GM20000 (cell line): ENCODE data around the gene TMEM183A.

ENCODE experiments used
- DNase-seq: peaks from one replicate; pipeline ENCODE4 v3.0.0; 2012; ENCODE audit warnings: low spot score
- TF ChIP-seq, protein P1 (sequence below): IDR thresholded peaks from 2 replicates; pipeline ENCODE4 v1.5.1; 2012; ENCODE audit warnings: mild to moderate bottlenecking, control low read depth; ENCODE audit errors: extremely low read depth, missing control alignments

Gene TMEM183A

DNA sequence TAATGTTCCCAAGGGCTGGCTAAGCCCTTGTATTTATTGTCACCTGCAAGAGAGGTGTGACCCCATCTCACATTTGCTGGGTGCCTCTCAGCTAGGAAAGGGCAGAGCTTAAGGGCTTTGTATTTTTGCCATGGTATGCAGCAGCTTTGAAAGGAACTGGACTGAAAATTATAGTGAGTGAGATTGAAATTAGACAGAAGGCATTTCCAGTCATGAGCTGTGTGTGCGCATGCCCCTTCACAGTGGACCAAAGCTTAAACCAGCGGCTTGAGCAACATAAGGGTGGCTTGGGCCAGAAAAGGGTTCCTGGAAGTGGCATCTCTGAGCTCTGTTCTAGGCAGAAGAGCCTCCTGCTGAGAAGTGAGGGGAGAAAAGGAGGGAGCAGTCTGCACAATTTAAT, 58.8 kb downstream of the TMEM183A start:
- DNase-seq, result no peak
- TF ChIP-seq, protein P1, sequence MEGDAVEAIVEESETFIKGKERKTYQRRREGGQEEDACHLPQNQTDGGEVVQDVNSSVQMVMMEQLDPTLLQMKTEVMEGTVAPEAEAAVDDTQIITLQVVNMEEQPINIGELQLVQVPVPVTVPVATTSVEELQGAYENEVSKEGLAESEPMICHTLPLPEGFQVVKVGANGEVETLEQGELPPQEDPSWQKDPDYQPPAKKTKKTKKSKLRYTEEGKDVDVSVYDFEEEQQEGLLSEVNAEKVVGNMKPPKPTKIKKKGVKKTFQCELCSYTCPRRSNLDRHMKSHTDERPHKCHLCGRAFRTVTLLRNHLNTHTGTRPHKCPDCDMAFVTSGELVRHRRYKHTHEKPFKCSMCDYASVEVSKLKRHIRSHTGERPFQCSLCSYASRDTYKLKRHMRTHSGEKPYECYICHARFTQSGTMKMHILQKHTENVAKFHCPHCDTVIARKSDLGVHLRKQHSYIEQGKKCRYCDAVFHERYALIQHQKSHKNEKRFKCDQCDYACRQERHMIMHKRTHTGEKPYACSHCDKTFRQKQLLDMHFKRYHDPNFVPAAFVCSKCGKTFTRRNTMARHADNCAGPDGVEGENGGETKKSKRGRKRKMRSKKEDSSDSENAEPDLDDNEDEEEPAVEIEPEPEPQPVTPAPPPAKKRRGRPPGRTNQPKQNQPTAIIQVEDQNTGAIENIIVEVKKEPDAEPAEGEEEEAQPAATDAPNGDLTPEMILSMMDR, result no peak

DNA sequence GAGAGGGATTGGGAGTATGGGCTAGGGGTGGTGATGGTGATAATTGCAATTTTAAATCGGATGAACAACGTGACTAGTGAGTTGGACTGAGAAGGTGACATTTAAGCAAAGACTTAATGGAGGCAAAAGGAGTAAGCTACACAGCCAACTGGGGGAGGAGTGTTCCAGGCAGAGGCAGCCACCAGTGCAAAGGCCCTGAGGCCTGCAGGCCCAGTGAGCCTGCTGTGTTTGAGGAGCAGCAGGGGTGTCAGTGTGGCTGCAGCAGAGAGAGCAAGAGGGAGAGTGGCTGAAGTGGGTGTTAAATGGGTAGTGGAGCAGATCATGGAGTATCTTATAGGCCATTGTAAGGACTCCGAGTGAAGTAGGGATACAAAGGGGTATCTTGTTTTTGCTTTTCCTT, 59.8 kb downstream of the TMEM183A start:
- DNase-seq, result no peak
- TF ChIP-seq, protein P1, result no peak

DNA sequence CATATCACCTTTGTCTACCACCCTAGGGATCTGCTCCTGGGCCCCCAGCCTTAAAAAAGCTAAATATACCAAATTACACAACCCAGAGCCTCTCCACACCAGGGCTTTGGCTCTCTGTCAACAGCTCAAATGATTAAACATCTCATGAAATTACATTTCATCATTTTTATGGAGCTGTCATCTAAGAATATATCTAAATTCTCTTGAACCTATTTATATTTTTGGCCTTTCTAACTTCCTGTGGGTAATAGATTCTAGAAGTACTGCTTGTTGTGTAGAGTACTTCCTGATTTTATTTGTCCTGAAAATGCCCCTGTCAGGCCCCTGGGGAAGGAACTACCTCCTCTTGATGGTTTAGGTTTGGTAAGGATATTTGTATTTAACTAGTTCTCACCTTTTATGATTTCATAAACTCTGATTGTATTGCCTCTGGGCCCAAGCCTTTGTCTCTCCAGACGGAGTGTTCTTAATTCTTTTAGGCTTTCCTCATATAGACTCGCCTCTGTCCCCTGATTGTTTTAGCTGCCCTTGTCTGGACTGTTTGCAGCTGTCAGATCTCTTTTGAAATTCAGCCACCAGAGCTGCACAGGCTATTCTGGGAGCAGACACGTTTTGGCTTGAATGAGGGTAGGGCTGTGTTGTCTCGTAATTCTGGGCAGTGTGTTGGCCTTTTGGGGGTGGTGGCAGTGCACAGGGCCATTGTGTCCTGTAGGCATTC, 62.0 kb downstream of the TMEM183A start:
- DNase-seq, result no peak

DNA sequence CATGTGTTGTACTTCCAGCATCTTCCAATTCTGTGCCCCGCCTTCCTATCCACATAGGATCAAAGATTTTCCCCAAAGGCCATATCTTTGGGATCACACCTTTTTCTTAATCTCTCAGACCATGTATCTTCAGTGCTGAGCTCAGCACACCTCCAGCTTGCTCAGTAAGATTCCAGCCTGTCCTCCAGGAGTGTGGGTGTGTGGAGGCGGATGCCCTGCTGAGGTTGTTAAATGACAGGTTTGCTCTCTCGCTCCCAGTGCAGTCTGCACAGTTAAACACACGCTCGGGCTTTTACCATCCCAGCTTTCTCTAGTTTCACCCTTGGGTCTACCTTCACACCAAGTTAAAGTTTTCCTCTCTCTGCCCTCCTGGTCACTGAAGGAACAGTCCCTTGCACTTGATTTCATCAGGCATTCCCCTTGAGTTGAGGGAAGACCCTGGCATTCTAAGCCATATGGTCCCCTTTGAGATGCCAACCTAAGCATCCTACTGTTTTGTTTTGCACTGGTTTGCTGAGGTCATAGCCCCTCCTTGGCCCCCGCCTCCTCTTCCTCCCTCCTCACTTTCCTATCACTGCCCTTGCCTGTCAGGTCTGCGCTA, 64.9 kb downstream of the TMEM183A start:
- DNase-seq, result no peak
- TF ChIP-seq, protein P1, result no peak

More for the DNA sequence above, 62.0 kb downstream of the TMEM183A start:
- TF ChIP-seq, protein P1, result no peak

DNA sequence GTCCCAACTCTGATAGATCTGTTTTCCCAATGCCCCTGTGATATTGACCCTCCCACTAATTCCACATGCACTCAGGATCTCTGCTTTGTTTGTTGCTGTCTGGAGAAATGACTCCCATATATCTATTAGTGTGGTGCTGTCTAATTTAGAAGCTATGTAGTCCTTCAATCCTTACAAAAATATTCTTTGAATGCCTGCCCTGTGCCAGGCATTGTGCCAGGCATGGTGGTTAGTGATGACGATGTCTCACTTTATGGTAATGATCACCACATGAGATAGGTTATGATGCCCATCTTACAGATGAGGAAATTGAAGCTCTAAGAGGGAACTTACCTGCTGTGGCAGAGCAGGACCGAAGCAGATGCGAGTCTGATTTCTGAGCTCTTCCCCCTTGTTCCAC, 65.7 kb downstream of the TMEM183A start:
- TF ChIP-seq, protein P1, result no peak
- DNase-seq, result no peak

DNA sequence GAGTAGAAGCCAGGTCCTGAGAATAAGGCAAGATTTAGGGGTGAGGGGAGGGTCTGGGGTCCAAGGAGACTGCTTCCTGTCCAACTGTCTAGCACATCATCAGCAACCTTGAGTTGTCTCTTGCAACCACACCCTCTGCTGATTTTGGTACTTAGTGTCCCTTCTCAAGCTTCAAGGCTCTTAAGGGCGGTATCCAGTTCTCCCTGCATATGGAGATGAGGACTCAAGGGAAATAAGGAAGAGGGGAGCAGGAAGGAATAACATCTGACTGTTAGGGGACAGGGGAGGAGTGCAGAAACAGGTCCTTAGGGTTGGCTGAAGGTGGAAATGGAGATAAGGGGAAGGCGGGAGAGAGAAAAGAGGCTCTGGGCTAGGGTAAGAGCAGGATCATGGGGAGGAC, 66.3 kb downstream of the TMEM183A start:
- DNase-seq, result no peak
- TF ChIP-seq, protein P1, result no peak
